NCI-H460 (cell line): ENCODE results near the gene CLIC2. TPM values are rescaled to one million over a fixed set of nuclear protein-coding genes. Genes with fewer than 3 reads are reported as not detected.

ENCODE experiments used
- DNase-seq: peaks from one replicate; pipeline ENCODE4 v3.0.0-alpha.2; 2016; ENCODE audit warnings: low read depth; ENCODE audit errors: extremely low read depth
- small RNA-seq, 2 experiments: library from RNA; depleted of rRNA; stranded (forward); fragments of <200 nt; gene quantifications; one replicate each; pipeline ENCODE3, GENCODE V24; 2014
- total RNA-seq: library from RNA; depleted of rRNA; stranded (reverse); fragments of >200 nt; shearing (Covaris generic); gene quantifications from 2 replicates; pipeline ENCODE4 v1.2.3, GENCODE V29; 2014; rRNA removed

The CLIC2 gene
- total RNA-seq, 1 experiment from 2014 or later = 8.1 TPM

GRCh38 chrX:155263854-155264628 is 70.4 kb downstream of the CLIC2 start, which contains the start of gene RAB39B:
RAB39B (minus strand) TSS chrX:155264491; CDS start chrX:155264288, 203 bp downstream.
- peak; percentile 83 for DNase-seq

- no peak for DNase-seq
Measured at GRCh38 chrX:155262970-155263754, 71.3 kb downstream of the CLIC2 start.

- DNase-seq = no peak
Measured at GRCh38 chrX:155259752-155260151, 74.7 kb downstream of the CLIC2 start.

- no peak for DNase-seq
Measured at GRCh38 chrX:155251391-155251790, 83.0 kb downstream of the CLIC2 start.

GRCh38 chrX:155247497-155247896 is 86.9 kb downstream of the CLIC2 start:
- DNase-seq = no peak

GRCh38 chrX:155246748-155247147 is 87.7 kb downstream of the CLIC2 start:
- DNase-seq = no peak

GRCh38 chrX:155242300-155242699 is 92.1 kb downstream of the CLIC2 start:
- no peak for DNase-seq

- no peak for DNase-seq
Measured at GRCh38 chrX:155237719-155238118, 96.7 kb downstream of the CLIC2 start.

GRCh38 chrX:155235891-155236290 is 98.5 kb downstream of the CLIC2 start:
- DNase-seq = no peak

- no peak for DNase-seq
Measured at GRCh38 chrX:155231163-155231562, 103.3 kb downstream of the CLIC2 start.

Small RNA genes within 50 kb of the gene (small RNA-seq; reads per million reads assigned to genes)
- gene AC234781.4 (0 reads per million in 2 experiments), gene MIR1184-2 (0 reads per million in 2 experiments)

Other genes starting within 250 kb of the CLIC2 start
- 203 and 211 TPM in 2 replicates for gene VBP1, start 118.2 kb downstream of the CLIC2 start, total RNA-seq
- 47.7 TPM in 2 replicates for gene RAB39B, start 70.1 kb downstream of the CLIC2 start, total RNA-seq
- gene F8A2, start 47.5 kb upstream of the CLIC2 start, total RNA-seq = not detected in 2 replicates
- gene F8A3, start 124.0 kb upstream of the CLIC2 start, total RNA-seq = 0.30 and 1.0 TPM in 2 replicates